Panc1 (cell line): ENCODE measurements around the gene SLC16A7. TPM values are rescaled to one million over a fixed set of nuclear protein-coding genes. Genes with fewer than 3 reads are reported as not detected.

Source experiments
- ATAC-seq: fragments of 200-7000 bp; cut with Tn5 transposase; 2 replicates; pipeline ENCODE4 v1.9.1; 2020; ENCODE audit warnings: mild to moderate bottlenecking, moderate library complexity
- BruUV-seq: library from RNA; stranded (reverse); fragments of 400-500 nt; replicated peaks from 2 replicates; lab custom pipeline; 2021; lab: Mats Ljungman, UMichigan
- CTCF ChIA-PET: fragments of 300-600 bp; sonication (Branson Sonifier 250); formaldehyde crosslinking; loops from one replicate; lab custom pipeline; 2022; ENCODE audit warnings: antibody characterized with exemption; lab: Charles Lee
- POLR2A ChIA-PET: fragments of 300-600 bp; sonication (Branson Sonifier 250); formaldehyde crosslinking; loops from one replicate; lab custom pipeline; 2022; ENCODE audit warnings: antibody characterized with exemption; lab: Charles Lee
- DNase-seq: peaks from one replicate; pipeline ENCODE4 v3.0.0-alpha.2; 2010; ENCODE audit warnings: low read depth, low spot score
- H3K27ac ChIP-seq: 2 replicates; pipeline ENCODE4 v1.5.1; 2011; ENCODE audit warnings: mild to moderate bottlenecking, low read length, inconsistent platforms
- H3K27me3 ChIP-seq: fragments of 200-500 bp; sonication (Bioruptor generic); 2 replicates; pipeline ENCODE4 v1.6.0; 2014; ENCODE audit warnings: low read length, inconsistent platforms; ENCODE audit not compliant: control insufficient read depth, insufficient read depth
- H3K36me3 ChIP-seq: fragments of 200-500 bp; sonication (Bioruptor generic); 2 replicates; pipeline ENCODE4 v1.5.1; 2014; ENCODE audit warnings: inconsistent platforms, mild to moderate bottlenecking, low read length, moderate library complexity; ENCODE audit not compliant: control insufficient read depth, insufficient read depth
- H3K4me1 ChIP-seq: 2 replicates; pipeline ENCODE4 v1.5.1; 2011; ENCODE audit warnings: inconsistent platforms, mild to moderate bottlenecking, low read length, moderate library complexity; ENCODE audit not compliant: control insufficient read depth, insufficient read depth
- H3K4me3 ChIP-seq, 2 experiments: 2 replicates each; pipeline ENCODE4 v1.5.1; 2011 to 2012; ENCODE audit warnings: low read depth in 2 of 2, low read length in 2 of 2, mild to moderate bottlenecking in 2 of 2, inconsistent platforms in 1 of 2, moderate library complexity in 1 of 2
- H3K9me3 ChIP-seq: fragments of 200-500 bp; sonication (Bioruptor generic); 2 replicates; pipeline ENCODE4 v1.5.1; 2014; ENCODE audit warnings: low read depth, mild to moderate bottlenecking, inconsistent platforms, low read length, moderate library complexity; ENCODE audit not compliant: control insufficient read depth, insufficient read depth
- POLR2AphosphoS5 ChIP-seq: IDR thresholded peaks from 2 replicates; pipeline ENCODE4 v1.6.1; 2012; ENCODE audit warnings: mild to moderate bottlenecking, low read depth, low read length, moderate library complexity
- SIN3A ChIP-seq: IDR thresholded peaks from 2 replicates; pipeline ENCODE4 v1.6.1; 2012; ENCODE audit warnings: low read depth, mild to moderate bottlenecking, low read length, moderate library complexity, borderline replicate concordance; ENCODE audit not compliant: insufficient read depth
- TCF7L2 ChIP-seq: IDR thresholded peaks from 2 replicates; pipeline ENCODE4 v1.6.1; 2011; ENCODE audit warnings: mild to moderate bottlenecking, low read depth, low read length, inconsistent platforms
- in situ Hi-C: cut with HindIII; loops from 2 replicates; pipeline ENCODE4 v1.10.0; 2016; ENCODE audit warnings: low sequenced_read_pairs, low pct_unique_long_range_greater_than_20kb
- intact Hi-C: fragments of 100-400 bp; cut with micrococcal nuclease; formaldehyde crosslinking; loops from one replicate; pipeline ENCODE4 v1.10.0; 2022; ENCODE audit not compliant: unreplicated experiment
- total RNA-seq: library from RNA; stranded (reverse); gene quantifications from one replicate; pipeline ENCODE4 v1.2.1, GENCODE V29; 2021; ENCODE audit not compliant: unreplicated experiment
- TF ChIP-seq, protein P1 (sequence below): fragments of 450-650 bp; IDR thresholded peaks from 2 replicates; pipeline ENCODE4 v1.5.1; 2017; ENCODE audit warnings: mild to moderate bottlenecking
- TF ChIP-seq, protein P2 (sequence below), 2 experiments: IDR thresholded peaks; 2 replicates each; pipeline ENCODE4 v1.6.1; 2011 to 2012; ENCODE audit warnings: low read depth in 2 of 2, control low read depth in 1 of 2, low read length in 1 of 2, mild to moderate bottlenecking in 1 of 2, moderate library complexity in 1 of 2; ENCODE audit not compliant: insufficient read depth in 1 of 2

Gene SLC16A7
- total RNA-seq, 1 experiment from 2014 or later, result 0.33 TPM

- Histone ChIP-seq H3K27me3 (no peaks in the 10 kb centered on the region), H3K36me3 (no peaks in the 10 kb centered on the region), H3K27ac (no peak overlapping the region), H3K9me3 (no peaks in the 10 kb centered on the region), H3K4me1 (no peaks in the 10 kb centered on the region), H3K4me3 (no peak overlapping the region)
- in situ Hi-C loops, result no loop called here
- TF ChIP-seq, protein P1, sequence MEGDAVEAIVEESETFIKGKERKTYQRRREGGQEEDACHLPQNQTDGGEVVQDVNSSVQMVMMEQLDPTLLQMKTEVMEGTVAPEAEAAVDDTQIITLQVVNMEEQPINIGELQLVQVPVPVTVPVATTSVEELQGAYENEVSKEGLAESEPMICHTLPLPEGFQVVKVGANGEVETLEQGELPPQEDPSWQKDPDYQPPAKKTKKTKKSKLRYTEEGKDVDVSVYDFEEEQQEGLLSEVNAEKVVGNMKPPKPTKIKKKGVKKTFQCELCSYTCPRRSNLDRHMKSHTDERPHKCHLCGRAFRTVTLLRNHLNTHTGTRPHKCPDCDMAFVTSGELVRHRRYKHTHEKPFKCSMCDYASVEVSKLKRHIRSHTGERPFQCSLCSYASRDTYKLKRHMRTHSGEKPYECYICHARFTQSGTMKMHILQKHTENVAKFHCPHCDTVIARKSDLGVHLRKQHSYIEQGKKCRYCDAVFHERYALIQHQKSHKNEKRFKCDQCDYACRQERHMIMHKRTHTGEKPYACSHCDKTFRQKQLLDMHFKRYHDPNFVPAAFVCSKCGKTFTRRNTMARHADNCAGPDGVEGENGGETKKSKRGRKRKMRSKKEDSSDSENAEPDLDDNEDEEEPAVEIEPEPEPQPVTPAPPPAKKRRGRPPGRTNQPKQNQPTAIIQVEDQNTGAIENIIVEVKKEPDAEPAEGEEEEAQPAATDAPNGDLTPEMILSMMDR, result no peak
- TF ChIP-seq, protein P2, sequence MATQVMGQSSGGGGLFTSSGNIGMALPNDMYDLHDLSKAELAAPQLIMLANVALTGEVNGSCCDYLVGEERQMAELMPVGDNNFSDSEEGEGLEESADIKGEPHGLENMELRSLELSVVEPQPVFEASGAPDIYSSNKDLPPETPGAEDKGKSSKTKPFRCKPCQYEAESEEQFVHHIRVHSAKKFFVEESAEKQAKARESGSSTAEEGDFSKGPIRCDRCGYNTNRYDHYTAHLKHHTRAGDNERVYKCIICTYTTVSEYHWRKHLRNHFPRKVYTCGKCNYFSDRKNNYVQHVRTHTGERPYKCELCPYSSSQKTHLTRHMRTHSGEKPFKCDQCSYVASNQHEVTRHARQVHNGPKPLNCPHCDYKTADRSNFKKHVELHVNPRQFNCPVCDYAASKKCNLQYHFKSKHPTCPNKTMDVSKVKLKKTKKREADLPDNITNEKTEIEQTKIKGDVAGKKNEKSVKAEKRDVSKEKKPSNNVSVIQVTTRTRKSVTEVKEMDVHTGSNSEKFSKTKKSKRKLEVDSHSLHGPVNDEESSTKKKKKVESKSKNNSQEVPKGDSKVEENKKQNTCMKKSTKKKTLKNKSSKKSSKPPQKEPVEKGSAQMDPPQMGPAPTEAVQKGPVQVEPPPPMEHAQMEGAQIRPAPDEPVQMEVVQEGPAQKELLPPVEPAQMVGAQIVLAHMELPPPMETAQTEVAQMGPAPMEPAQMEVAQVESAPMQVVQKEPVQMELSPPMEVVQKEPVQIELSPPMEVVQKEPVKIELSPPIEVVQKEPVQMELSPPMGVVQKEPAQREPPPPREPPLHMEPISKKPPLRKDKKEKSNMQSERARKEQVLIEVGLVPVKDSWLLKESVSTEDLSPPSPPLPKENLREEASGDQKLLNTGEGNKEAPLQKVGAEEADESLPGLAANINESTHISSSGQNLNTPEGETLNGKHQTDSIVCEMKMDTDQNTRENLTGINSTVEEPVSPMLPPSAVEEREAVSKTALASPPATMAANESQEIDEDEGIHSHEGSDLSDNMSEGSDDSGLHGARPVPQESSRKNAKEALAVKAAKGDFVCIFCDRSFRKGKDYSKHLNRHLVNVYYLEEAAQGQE (IDR thresholded peaks at IDR 0.05; ENCODE audit: insufficient read depth in 1 of 2, low read depth in 2 of 2, low read length in 1 of 2), result no peak
- TF ChIP-seq TCF7L2 (no peak), POLR2AphosphoS5 (no peak), SIN3A (no peak)
- DNase-seq (no peak), ATAC-seq (no peak)
- ChIA-PET POLR2A (no interaction called here), CTCF (no interaction called here)
- no TSS peak for BruUV-seq
- intact Hi-C loops, result no loop called here
Measured at GRCh38 chr12:59724011-59724695, 128.3 kb downstream of the SLC16A7 start.

DNA sequence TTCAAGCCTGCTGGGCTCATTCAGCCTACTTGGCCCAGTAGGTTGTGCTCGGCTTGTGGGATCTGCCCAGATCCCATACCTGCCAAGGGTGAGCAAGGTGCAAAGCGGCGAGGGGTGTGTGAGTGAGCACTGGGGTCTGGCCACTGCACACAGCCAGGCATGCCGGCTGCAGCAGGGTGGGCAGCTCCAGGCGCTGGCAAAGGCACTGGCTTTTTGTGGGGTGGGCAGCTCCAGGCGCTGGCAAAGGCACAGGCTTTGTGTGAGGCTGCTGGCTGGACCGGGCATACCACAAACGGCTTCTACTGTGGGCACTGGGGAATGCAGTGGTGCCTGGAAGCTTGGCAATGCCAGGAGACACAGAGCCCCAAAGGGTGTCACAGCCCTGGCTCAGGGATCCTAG is 137.4 kb downstream of the SLC16A7 start:
- ATAC-seq (no peak), DNase-seq (no peak)
- Histone ChIP-seq H3K4me3 (no peak overlapping the region), H3K27ac (no peak overlapping the region), H3K9me3 (no peaks in the 10 kb centered on the region), H3K4me1 (no peaks in the 10 kb centered on the region), H3K36me3 (no peaks in the 10 kb centered on the region), H3K27me3 (no peaks in the 10 kb centered on the region)
- in situ Hi-C loops (no loop called here), intact Hi-C loops (no loop called here)
- ChIA-PET POLR2A (no interaction called here), CTCF (no interaction called here)
- BruUV-seq, result no TSS peak
- TF ChIP-seq, protein P2 (IDR thresholded peaks at IDR 0.05; ENCODE audit: insufficient read depth in 1 of 2, low read depth in 2 of 2, low read length in 1 of 2), result no peak
- TF ChIP-seq, protein P1, result no peak
- TF ChIP-seq SIN3A, result no peak
- TF ChIP-seq POLR2AphosphoS5, result no peak
- no peak for TF ChIP-seq TCF7L2
